Measurements from ENCODE around the gene EGLN1. TPM values are rescaled to one million over a fixed set of nuclear protein-coding genes. Genes with fewer than 3 reads are reported as not detected.

EGLN1 gene
- total RNA-seq, 4 donors from 2014 or later: 34.7 to 53.1 (median 39.8) TPM

DNA sequence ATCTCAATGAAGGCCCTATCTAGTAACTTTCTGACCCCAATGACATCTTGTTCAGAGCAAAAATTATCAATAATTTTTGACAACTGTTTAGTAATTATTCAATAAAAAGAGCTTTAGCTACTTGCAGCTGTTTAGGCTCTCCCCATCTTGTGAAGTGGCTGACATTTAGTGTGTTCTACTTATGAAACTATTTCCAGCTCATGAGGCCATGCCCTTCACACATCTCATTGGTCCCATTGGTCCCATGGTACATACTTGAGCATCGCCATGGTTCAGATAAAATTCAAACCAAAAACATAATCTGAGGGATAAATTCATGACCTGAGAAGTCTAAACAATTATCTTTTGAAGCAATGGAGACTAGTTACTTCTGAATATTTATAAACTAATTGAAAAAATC is 59.8 kb downstream of the EGLN1 start:
- Histone ChIP-seq H3K27ac (no peak overlapping the region), H3K4me1 (no peaks in the 10 kb centered on the region)
- DNase-seq: no peak

DNA sequence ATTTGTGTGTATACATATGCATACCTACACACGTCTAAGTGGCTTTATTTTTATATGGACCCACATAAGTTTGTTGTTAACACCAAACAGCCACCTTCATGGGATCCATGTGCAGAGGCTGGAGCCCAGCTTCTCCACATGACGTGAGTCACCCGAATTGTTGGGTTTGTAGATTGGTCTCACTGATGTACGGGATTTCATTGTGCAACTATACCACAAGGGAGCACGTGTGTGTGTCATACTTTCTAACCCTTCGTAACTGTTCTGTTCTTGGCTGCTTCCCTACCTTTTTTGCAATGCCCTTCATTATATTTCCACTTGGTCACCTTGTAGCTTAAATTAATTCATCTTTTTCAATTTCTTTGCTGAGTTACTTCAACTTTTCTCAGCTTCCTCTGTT is 63.0 kb downstream of the EGLN1 start:
- Histone ChIP-seq H3K4me1 (no peaks in the 10 kb centered on the region), H3K4me3 (no peak overlapping the region), H3K27ac (no peak overlapping the region), H3K27me3 (no peaks in the 10 kb centered on the region), H3K36me3 (no peaks in the 10 kb centered on the region), H3K9me3 (no peaks in the 10 kb centered on the region)
- DNase-seq: no peak
- TF ChIP-seq, protein P1, sequence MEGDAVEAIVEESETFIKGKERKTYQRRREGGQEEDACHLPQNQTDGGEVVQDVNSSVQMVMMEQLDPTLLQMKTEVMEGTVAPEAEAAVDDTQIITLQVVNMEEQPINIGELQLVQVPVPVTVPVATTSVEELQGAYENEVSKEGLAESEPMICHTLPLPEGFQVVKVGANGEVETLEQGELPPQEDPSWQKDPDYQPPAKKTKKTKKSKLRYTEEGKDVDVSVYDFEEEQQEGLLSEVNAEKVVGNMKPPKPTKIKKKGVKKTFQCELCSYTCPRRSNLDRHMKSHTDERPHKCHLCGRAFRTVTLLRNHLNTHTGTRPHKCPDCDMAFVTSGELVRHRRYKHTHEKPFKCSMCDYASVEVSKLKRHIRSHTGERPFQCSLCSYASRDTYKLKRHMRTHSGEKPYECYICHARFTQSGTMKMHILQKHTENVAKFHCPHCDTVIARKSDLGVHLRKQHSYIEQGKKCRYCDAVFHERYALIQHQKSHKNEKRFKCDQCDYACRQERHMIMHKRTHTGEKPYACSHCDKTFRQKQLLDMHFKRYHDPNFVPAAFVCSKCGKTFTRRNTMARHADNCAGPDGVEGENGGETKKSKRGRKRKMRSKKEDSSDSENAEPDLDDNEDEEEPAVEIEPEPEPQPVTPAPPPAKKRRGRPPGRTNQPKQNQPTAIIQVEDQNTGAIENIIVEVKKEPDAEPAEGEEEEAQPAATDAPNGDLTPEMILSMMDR (IDR thresholded peaks at IDR 0.05): no peak
- TF ChIP-seq POLR2A (IDR thresholded peaks at IDR 0.05): no peak

More for the DNA sequence above, 59.8 kb downstream of the EGLN1 start:
- H3K36me3 ChIP-seq: peaks cover 0 to 24% (median 0%) of the 10 kb centered on the region in 3 donors
- H3K27me3 ChIP-seq: no peaks in the 10 kb centered on the region
- H3K9me3 ChIP-seq: no peaks in the 10 kb centered on the region
- TF ChIP-seq POLR2A (IDR thresholded peaks at IDR 0.05): no peak
- TF ChIP-seq, protein P1 (IDR thresholded peaks at IDR 0.05): no peak
- no peak overlapping the region for H3K4me3 ChIP-seq

DNA sequence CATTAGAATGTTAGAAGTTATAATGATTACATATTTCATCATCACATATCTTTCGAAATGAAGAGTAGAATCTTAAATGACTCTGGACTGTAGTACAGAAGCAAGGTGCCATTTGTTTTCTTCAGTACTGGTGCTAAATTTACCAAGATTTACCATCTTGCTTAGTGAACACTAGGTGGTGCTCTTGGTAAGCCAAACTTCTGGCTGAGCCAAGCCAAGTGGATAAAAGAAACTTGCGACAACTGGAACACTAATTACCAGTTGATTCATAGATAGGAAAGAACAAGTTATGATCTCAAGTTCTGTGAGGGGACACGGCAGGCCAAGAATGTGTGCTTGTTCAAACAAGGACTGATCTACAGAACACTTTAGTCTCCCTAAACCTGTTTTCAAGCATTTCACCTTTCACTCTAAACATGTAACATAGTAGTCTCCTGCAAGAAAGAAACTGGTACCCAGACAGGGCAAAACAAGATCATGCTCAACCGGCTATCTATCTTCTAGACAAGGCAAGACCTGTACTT is 64.2 kb downstream of the EGLN1 start:
- peak in 1 of 3 donors; percentile 55 for DNase-seq
- H3K27ac ChIP-seq: no peak overlapping the region
- no peak overlapping the region for H3K4me3 ChIP-seq
- no peaks in the 10 kb centered on the region for H3K9me3 ChIP-seq
- TF ChIP-seq POLR2A (IDR thresholded peaks at IDR 0.05): no peak
- TF ChIP-seq, protein P1 (IDR thresholded peaks at IDR 0.05): peak; percentile 61 to 95 (median 88)
- H3K27me3 ChIP-seq: no peaks in the 10 kb centered on the region
- peaks cover 0 to 2% (median 0%) of the 10 kb centered on the region in 3 donors for H3K36me3 ChIP-seq
- no peaks in the 10 kb centered on the region for H3K4me1 ChIP-seq

DNA sequence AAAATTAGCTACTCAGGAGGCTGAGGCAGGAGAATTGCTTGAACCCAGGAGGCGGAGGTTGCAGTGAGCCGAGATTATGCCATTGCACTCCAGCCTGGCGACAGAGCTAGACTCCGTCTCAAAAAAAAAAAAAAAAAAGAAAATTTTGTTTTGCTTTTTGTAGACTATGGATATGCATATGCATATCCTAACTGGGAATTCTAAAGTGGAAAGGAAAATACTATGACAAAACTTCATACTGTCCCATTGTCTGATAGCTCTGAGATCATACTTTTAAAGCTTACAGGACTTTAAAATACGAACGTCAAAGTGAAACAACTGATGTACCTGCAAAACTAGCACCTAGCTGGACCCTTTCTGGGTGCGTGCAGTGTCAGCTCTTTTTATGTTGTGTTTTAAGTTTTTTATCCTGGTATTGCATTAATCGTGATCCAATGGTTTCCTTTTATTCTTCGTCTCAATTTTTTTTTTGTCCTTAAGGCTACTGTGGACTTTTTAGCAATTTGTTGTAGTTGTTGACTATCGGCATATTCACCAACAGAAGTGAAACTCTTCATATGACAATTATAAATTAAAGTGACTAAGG is 64.8 kb downstream of the EGLN1 start:
- H3K9me3 ChIP-seq: no peaks in the 10 kb centered on the region
- TF ChIP-seq POLR2A (IDR thresholded peaks at IDR 0.05): no peak
- TF ChIP-seq, protein P1 (IDR thresholded peaks at IDR 0.05): no peak
- DNase-seq: no peak
- H3K36me3 ChIP-seq: peaks cover 0 to 9% (median 0%) of the 10 kb centered on the region in 3 donors
- H3K27me3 ChIP-seq: no peaks in the 10 kb centered on the region
- H3K4me1 ChIP-seq: no peaks in the 10 kb centered on the region
- no peak overlapping the region for H3K27ac ChIP-seq
- no peak overlapping the region for H3K4me3 ChIP-seq

DNA sequence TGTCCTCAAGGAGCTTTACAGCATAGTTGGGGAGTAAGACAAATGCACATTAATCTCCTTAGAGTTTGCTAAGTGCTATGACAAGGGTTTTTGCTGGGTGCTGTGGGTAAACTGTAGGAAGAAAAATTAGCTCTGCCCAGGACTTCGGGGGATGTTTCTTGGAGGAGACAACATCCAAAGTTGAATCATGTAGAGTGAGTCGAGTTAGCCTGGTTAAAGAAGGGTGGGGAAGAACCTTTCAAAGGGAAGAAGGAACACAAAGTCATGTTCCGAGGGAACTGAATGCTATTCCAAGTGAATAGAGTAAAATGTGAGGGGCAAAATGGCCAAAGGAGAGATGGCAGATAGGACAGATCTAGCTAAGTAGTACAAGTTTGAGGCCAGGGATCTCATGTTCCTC is 66.9 kb downstream of the EGLN1 start:
- no peaks in the 10 kb centered on the region for H3K9me3 ChIP-seq
- DNase-seq: no peak
- no peak overlapping the region for H3K4me3 ChIP-seq
- no peaks in the 10 kb centered on the region for H3K4me1 ChIP-seq
- TF ChIP-seq, protein P1 (IDR thresholded peaks at IDR 0.05): no peak
- TF ChIP-seq POLR2A (IDR thresholded peaks at IDR 0.05): no peak
- H3K36me3 ChIP-seq: peaks cover 0 to 27% (median 0%) of the 10 kb centered on the region in 3 donors
- no peak overlapping the region for H3K27ac ChIP-seq
- no peaks in the 10 kb centered on the region for H3K27me3 ChIP-seq
